GM18861 (cell line): ENCODE results near the gene SEM1.
"Not testable (repeated sequence)": the region's sequence is repeated elsewhere in the genome, so short reads cannot be mapped to it uniquely, and the experiment has no call there.

Source experiments
- ATAC-seq: cut with Tn5 transposase; IDR thresholded peaks from one replicate; pipeline ENCODE4 v1.9.1; 2021; ENCODE audit not compliant: unreplicated experiment

Gene SEM1

DNA sequence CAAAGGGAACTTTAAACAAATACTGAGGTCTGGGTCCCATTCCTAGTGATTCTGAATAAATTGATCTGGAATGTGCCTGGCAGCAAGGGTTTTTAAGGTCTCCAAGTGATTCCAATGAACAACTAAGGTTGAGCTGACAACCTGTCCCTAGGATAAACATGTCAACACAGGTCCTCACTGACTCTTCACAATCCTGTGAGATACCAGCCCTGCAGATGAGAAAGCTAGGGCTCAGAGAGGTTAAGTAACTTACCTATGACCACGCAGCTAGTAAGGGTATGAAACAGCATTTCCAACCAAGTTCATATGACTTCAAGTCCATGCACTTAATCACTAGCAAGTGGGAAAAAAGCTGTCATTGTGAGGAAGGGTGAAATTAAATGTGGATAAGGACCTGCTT lies 44.0 kb downstream of the SEM1 start:
- ATAC-seq = no peak

DNA sequence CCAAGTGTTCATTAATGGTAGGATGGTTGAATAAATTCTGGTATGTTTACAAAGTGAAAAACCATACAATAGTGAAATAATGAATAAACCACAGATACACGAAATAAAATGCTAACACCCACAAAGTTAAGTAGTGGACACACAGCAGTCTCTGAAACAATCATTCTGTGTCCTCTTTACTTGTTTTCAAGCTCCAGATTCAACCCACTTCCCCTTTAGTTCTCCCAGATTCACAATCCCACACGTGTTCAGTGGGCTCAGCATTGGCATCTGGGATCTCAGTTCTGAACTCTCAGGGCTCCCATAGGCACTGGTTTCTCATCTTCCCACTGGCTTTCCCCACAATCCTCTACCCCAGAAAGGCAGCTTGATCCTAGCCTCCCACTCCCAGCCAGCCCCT lies 44.9 kb downstream of the SEM1 start:
- ATAC-seq = no peak

DNA sequence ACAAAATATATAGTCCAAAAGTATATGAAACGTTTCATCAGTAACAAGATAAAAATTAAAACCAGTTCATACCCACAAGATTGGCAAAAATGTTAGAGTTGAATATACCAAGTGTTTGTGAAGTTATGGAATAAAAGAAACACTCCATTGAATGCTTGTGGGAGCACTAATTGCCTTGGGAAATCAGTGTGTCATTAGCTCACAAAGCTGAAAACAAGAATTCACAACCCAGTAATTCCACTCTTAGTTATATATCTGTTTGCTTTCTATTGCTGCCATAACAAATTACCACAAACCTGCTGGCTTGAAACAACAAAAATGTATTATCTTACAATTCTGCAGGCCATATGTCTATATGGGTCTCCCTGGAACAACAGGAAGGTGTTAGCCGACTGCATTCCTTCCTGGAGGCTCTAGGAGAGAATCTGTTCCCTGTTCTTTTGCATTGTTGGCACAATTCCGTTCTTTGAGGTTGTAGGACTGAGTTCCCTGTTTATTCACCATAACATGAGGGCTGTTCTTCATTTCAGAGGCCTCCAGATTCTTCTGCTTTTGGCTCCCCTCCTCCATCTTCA lies 45.7 kb downstream of the SEM1 start:
- ATAC-seq = no peak

DNA sequence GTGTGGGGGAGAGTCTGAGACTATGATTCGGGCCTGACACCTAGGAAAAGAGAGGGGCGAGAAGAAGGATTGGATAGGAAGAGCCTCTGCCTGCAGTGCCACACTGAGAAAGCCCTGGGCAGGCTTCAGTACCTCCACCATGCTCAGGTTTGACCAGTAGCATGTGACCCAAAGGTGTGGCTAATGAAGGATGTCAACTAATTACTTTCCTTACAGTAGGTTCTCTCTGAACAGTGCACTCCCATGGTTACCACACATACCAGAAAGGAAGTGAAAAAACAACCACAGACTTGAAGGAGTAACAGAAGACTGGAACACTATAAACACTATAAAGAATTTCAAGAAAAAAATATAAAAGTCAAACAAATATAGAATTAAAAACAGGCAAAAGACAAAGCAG lies 46.2 kb downstream of the SEM1 start:
- ATAC-seq = peak; percentile 97

DNA sequence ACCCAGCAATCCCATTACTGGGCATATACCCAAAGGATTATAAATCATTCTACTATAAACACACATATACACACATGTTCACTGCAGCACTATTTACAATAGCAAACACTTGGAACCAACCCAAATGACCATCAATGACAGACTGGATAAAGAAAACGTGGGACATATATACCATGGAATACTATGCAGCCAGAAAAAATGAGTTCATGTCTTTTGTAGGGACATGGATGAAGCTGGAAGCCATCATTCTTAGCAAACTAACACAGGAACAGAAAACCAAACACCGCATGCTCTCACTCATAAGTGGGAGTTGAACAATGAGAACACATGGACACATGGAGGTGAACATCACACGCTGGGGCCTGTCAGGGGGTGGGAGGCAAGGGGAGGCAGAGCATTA lies 47.5 kb downstream of the SEM1 start:
- ATAC-seq = not testable (repeated sequence)

DNA sequence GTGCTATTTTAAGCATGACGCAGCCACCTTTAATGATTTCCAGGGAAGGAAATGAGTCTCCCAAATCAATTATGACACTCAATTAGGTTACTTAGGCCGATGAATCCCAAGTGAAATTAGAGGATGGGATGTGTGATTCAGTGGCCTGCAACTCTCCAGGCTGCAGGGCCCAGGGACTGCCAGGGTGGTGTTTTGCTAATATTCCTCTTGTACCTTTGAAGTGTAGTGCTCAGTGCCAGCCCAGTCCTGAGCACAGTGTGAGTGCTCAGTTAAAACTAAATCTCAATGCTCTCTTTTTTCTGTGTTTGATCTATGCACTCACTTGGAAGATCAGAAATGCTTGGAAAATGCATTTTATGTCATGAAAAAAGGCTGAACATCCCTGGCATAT lies 51.6 kb downstream of the SEM1 start:
- ATAC-seq = no peak

DNA sequence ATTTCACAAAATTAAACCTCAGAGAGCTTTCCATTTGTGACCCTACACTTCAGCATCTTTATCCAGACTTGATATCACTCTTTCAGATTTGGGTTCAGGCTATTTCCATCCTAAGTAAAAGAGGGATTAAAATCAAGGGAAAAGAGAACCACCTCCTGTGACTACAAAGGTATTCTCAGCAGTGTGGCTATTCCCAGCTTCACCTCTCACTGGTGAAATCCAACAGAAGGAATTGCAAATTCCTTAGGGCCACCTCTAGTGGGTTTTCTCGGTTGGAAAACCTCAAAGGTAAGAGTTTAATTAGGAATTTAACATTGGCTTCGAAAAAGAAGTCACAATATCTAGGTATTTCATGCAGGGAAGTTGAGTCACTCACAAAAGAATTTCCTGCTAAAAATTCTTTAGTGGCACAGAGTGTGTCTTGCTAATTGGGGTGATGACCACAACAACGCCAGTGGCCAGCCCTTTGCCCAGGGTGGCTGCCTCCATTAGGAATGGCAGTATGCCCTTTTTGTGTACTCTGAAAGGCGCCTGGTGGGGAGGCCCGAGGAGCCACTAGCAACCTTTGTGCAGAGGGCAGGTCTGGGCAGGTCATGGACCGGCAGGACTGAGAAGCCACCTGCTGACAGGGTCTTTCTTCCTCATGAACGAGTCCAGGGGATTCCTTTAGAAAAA lies 52.2 kb downstream of the SEM1 start:
- no peak for ATAC-seq

DNA sequence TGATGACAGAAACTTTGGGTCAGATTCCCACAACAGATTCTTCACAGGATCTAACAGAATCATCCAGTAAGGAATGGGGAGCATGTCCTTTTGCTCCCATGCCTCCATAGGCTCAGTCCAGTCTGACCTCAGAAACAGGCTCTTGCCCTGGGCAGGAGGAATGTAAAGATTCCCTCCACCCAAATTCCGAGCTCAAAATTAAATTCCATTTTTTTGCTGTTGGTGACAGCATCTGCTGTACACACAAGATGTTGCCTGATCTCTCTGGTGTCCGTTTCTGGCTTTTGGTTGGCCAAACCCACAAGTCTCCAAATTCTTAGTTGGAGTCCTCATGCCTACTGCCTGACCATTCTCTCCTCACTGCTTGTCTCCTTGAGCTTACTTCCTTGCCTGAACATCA lies 53.7 kb downstream of the SEM1 start:
- ATAC-seq = no peak

DNA sequence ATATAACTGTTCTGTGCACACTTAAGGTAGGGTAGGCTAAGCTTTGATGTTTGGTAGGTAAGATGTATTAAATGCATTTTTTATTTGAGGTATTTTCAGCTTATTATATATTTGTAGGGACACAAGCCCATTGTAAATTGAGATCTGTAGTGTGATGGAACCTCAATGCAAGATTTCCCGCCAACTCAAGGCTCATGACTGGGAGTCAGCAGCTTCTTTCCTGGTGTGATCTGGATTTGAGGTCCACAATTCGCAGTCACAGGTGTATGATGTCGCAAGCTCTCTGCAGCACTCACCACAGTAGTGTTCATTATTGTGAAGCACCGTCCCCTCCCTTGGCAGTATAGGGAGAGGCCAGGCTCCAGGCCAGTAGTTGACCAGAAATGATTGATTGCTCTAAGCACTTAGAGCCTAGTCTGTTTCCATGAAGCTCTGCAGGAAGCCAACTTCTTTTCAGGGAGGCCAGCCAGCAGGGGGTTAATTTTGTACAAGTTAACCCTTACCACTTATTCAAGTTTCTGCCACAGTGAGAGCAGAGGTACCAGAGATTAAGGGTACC lies 54.9 kb downstream of the SEM1 start:
- ATAC-seq = no peak

DNA sequence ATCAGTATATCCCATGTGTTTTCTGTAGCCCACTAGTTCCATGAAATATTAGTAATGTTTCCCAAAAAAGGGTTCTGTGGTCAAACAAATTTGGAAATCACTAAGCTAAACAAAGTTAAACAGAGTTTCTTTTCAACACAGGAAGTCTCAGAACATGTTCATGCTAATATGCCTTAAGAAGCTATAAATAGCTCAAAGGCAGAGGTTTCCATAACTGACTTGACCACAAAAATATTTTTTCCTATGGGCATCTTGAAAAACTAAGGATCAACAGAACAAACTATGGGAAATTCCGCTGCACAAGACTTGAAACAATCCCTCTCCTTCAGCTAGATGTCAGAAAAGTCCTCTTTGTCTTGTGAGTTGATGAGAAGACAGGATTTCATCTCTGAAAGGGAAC lies 59.7 kb downstream of the SEM1 start:
- no peak for ATAC-seq

DNA sequence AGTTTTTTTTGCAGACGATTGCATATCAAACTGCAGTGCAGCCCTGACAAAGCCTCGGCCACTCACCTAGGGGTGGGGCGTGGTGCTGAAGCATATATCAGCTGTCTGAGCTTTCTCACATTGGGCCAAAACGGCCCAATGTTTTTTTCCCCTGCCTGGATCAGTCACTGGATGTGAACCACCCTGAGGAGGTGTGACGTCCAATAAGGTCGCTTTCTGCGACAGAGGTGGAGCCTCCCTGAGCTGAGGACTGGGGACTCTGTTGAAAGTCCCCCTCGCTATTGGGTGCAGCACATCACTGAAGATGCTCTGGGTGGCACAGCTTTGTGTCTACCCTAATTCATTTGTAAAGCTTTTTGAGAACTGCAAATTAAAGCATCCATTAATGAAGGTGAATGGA lies 60.9 kb downstream of the SEM1 start:
- no peak for ATAC-seq

DNA sequence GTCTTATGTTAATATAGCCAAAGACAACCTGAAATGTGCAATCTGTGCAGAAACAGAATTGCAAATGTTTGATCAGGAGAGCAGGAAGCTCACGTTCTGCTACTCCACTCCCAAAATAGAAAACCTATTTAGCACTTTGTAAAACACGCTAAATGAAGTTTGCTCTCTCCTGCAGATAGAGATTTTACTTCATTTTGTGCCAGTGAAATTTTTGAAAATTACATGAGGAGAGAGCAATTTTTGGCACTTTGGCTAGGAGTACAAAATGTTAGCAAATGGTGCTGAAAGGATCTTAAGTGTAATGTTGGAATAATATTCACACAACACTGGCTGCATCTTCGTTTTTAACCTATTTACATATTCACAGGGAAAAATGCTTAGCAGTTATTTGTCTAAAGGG lies 61.9 kb downstream of the SEM1 start:
- no peak for ATAC-seq

DNA sequence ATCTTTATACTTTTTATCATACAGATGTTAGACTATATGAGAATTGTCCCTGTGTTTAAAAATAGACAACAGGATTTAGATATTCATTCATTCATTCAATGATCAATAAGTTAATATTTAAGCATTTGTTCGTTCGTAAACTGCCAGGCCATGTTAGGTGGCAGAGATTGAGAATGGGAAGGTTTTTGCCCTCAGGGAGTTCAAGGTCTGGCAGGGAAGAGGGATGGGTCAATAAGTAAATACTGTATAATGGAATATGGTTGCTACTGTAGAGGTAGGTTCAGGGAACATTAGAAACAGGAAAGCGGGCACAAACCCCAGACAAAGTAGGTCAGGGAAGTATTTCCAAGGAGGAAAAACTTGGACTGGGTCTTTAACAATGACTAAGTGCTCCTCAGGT lies 64.6 kb downstream of the SEM1 start:
- no peak for ATAC-seq

DNA sequence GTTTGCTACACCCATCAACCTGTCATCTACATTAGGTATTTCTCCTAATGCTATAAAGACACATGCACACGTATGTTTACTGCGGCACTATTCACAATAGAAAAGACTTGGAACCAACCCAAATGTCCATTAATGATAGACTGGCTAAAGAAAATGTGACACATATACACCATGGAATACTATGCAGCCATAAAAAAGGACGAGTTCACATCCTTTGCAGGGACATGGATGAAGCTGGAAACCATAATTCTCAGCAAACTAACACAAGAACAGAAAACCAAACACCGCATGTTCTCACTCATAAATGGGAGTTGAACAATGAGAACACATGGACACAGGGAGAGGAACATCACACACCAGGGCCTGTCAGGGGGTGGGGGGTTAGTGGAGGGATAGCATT lies 66.2 kb downstream of the SEM1 start:
- not testable (repeated sequence) for ATAC-seq

DNA sequence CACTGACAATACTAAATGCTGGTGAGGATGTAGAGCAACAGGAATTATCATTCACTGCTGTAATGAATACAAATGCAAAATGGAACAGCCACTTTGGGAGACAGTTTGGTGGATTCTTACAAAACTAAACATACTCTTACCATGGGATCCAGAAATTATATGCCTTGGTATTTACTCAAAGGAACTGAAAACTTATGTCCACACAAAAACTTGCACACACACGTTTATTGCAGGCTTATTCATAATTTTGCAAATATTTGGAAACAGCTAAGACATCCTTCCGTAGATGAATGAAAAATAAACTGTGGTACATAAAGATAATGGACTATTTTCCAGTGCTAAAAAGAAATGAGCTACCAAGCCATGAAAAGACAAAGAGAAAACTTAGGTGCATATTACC lies 69.6 kb downstream of the SEM1 start:
- no peak for ATAC-seq
